Coronary artery (tissue), 2 donors: ENCODE data around the gene NFX1.

ENCODE experiments used
- DNase-seq: peaks from one replicate; pipeline ENCODE4 v3.0.0-alpha.2; 2017; ENCODE audit warnings: low spot score
- H3K27ac ChIP-seq, 2 donors: fragments of 200-600 bp; sonication (generic); one replicate each; pipeline ENCODE4 v1.5.1; 2016 to 2019
- H3K4me3 ChIP-seq: fragments of 200-600 bp; sonication (generic); 2 replicates; pipeline ENCODE4 v1.5.1; 2016; ENCODE audit warnings: mild to moderate bottlenecking, moderate library complexity
- TF ChIP-seq, protein P1 (sequence below): fragments of 200-600 bp; sonication (generic); IDR thresholded peaks from one replicate; pipeline ENCODE4 v1.5.1; 2019; ENCODE audit warnings: antibody characterized with exemption

Gene NFX1

DNA sequence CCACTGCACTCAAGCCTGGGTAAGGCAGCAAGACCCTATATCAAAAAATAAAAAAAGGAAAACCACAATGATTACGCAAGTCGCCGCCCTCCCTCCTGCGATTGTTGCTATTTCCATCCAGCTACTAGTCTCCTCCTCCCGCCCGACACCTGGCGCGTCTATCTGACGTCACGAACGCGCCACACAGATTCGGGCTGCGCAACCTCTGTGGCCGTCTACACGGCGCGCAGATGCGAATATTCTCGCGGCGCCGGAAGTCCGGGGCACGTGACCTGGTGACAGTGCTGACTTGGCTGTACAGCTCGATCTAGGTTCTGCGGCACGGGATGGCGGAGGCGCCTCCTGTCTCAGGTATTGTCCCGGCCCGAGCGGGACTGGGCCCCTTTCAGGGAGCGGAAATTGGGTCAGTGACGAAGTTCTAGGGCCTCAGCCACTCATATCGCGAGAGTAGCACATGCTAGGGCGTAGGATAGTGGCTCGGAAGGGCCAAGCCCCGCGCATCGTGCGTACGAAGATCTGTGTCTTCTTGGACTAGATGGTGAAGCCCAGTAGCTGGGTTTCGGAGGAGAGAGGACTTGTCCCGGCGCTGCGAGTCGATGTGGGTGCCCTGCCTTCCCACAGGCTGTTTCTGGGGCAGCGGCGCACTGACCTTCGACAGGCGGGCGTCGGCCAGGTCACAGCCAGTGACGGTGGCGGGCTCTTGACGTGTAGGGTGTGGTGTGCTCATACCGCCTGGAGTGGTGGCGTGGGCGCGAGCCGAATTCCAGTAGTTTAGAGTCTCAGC, at the start of gene NFX1:
TSS of gene NFX1 (plus strand) at position 270 of the 784 bp plus-strand sequence. CDS start at position 327, 57 bp downstream.
- peak within 1 kb of the TSS; percentile 97 to 98 for H3K27ac ChIP-seq
- DNase-seq = peak; percentile 99
- peak within 1 kb of the TSS; percentile 85 for H3K4me3 ChIP-seq
- TF ChIP-seq, protein P1, sequence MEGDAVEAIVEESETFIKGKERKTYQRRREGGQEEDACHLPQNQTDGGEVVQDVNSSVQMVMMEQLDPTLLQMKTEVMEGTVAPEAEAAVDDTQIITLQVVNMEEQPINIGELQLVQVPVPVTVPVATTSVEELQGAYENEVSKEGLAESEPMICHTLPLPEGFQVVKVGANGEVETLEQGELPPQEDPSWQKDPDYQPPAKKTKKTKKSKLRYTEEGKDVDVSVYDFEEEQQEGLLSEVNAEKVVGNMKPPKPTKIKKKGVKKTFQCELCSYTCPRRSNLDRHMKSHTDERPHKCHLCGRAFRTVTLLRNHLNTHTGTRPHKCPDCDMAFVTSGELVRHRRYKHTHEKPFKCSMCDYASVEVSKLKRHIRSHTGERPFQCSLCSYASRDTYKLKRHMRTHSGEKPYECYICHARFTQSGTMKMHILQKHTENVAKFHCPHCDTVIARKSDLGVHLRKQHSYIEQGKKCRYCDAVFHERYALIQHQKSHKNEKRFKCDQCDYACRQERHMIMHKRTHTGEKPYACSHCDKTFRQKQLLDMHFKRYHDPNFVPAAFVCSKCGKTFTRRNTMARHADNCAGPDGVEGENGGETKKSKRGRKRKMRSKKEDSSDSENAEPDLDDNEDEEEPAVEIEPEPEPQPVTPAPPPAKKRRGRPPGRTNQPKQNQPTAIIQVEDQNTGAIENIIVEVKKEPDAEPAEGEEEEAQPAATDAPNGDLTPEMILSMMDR = no peak

DNA sequence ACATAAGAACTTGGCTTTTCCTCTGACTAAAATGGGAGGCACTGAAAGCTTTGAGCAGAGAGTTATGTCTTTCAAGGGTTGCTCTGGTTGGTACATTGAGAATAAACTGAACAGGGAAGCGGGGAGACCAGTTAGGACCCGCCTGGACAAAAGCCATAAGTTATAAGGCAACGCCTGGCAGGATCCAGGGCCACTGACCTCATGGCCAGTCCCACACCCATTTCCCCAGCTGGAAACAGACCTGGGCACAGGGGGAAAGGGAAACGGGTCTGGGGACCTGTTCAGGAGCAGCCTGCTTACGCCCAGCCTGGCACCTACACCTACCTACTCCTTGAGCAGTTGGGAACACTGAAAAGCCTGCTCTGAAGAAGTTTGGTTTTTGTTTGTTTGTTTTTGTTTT, 49.0 kb upstream of the NFX1 start:
- TF ChIP-seq, protein P1 = no peak
- no peak for DNase-seq
- Histone ChIP-seq H3K4me3 (no peak overlapping the region), H3K27ac (no peak overlapping the region)

DNA sequence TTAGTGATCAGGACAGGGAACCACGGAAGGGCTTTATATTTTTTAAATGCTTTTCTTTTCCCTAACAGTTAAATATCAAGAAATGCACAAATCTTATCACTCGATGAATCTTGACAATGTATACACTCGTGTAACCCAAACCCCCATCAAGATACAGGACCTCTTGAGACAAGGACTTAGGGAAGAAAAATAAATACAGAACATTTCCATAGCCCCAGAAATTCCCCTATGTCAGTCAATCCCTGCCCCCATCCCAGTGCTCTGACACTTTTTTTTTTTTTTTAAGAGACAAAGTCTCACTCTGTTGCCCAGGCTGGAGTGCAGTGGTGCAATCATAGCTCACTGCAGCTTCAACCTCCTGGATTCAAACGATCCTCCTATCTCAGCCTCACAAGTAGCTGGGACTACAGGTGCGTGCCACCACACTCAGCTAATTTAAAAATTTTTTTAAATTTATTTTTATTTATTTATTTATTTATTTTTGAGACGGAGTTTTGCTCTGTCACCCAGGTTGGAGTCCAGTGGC, 47.6 kb upstream of the NFX1 start:
- H3K4me3 ChIP-seq = no peak overlapping the region
- TF ChIP-seq, protein P1 = no peak
- no peak for DNase-seq

DNA sequence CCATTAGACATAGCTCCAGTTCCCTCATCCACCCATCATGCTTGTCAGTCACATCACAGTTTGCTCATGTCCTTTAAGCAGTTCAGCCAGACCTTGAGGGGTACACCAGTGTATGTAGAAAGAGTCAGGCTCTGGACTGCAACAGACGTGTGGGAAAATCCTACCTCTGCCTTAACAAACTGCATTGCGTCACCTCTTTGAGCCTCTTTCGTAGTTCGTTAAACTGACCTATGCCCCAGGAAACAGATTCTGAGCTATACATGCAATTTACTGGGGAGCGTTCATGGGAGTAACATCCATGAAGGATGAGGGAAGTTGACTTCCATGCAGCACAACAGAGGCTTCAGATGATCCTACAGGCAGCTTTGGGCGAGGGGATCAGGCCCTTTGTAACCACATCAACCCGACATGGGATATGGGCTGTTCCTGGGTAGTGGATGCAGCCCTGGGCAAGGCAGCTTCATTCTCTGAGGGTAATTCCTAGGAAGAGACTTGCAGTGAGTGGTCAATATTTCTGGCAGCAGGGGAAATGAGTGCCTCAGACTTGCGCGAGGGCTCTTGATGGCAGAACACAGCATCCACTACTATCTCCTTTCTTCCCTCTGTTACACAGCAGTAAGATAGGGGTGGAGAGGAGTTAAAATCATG, 46.1 kb upstream of the NFX1 start:
- Histone ChIP-seq H3K27ac (no peak overlapping the region), H3K4me3 (no peak overlapping the region)
- DNase-seq = no peak
- TF ChIP-seq, protein P1 = no peak

More for the DNA sequence above, 47.6 kb upstream of the NFX1 start:
- H3K27ac ChIP-seq = no peak overlapping the region

DNA sequence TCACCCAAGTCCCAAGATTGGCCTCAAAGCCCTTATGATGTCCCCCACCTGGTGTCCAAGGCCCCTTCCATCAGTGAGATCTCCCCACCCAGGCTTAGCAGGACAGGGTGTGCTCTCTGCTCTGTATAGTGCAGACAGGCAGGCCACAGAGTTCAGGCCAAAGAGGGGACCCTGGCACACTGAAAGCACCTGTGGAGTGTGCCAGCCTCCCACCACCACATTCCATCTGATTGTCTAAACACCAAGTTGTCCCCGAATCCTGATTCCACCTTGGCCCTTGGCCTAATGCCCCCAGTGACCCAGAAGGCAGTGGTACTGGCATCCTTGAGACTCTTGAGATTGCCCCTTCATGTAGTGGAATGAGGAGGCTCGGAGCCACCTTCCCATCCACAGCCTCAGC, 45.0 kb upstream of the NFX1 start:
- no peak for DNase-seq
- TF ChIP-seq, protein P1 = no peak
- Histone ChIP-seq H3K27ac (no peak overlapping the region), H3K4me3 (no peak overlapping the region)

DNA sequence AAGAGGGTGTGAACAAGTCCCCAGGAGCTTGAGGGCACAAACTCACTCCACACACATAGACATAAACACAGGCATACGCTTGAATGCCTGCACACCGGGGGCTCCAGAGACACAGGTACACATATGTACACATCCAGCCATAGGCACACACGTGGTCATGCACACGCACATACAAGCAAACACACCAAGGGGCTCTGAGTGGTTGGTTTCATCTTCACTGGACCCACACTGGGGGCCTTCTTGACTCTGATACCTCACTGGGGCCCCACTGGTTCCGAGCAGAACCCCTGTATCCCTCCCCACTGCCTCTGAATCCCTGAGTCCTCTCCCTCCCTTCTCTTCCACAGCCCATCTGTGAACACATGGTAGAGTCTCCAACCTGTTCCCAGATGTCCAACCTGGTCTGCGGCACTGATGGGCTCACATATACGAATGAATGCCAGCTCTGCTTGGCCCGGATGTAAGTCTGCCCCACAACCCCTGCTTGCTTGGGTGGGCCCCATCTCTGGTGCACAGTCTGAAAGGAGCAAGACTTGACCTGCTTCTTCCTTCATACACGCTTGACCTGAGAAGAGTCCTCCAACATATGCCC, 44.0 kb upstream of the NFX1 start:
- Histone ChIP-seq H3K27ac (no peak overlapping the region), H3K4me3 (no peak overlapping the region)
- DNase-seq = no peak
- TF ChIP-seq, protein P1 = no peak
